ENCODE data around the gene MRI1. TPM values are rescaled to one million over a fixed set of nuclear protein-coding genes. Genes with fewer than 3 reads are reported as not detected.
"Not testable (repeated sequence)": the region's sequence is repeated elsewhere in the genome, so short reads cannot be mapped to it uniquely, and the experiment has no call there.

The MRI1 gene
- polyA plus RNA-seq, 3 donors from 2014 or later, result 6.5 to 16.9 TPM; not detected in 1

GRCh38 chr19:13766095-13766481 is 1.8 kb downstream of the MRI1 start:
- DNase-seq, result no peak
- peaks cover 4 to 11% (median 10%) of the 10 kb centered on the region in 3 donors for H3K36me3 Mint-ChIP-seq
- H3K27me3 Mint-ChIP-seq (ENCODE audit: low read depth in 3 of 3), result no peaks in the 10 kb centered on the region
- peaks cover 16 to 17% of the 10 kb centered on the region in 2 donors for H3K4me1 Mint-ChIP-seq
- H3K9me3 Mint-ChIP-seq, result no peaks in the 10 kb centered on the region
- peak overlapping the region in 2 of 6 donors; percentile 21 to 81 for H3K27ac Mint-ChIP-seq
- H3K4me3 Mint-ChIP-seq, result peak overlapping the region in 4 of 5 donors; percentile 18 to 87 (median 84)

- no peak for DNase-seq
- H3K4me3 Mint-ChIP-seq, result no peak overlapping the region
- H3K27ac Mint-ChIP-seq, result no peak overlapping the region
Measured at GRCh38 chr19:13768510-13768909, 4.2 kb downstream of the MRI1 start.

GRCh38 chr19:13770013-13770635 is 5.8 kb downstream of the MRI1 start:
- Mint-ChIP-seq H3K27me3 (ENCODE audit: low read depth in 3 of 3) (peaks cover 0 to 3% (median 3%) of the 10 kb centered on the region in 3 donors), H3K4me3 (no peak overlapping the region), H3K9me3 (no peaks in the 10 kb centered on the region), H3K4me1 (peaks cover 20 to 22% of the 10 kb centered on the region in 2 donors), H3K27ac (no peak overlapping the region), H3K36me3 (peaks cover 0 to 15% (median 6%) of the 10 kb centered on the region in 3 donors)
- DNase-seq, result no peak

More at GRCh38 chr19:13768510-13768909, 4.2 kb downstream of the MRI1 start:
- Mint-ChIP-seq H3K4me1 (peaks cover 11 to 17% of the 10 kb centered on the region in 2 donors), H3K27me3 (ENCODE audit: low read depth in 3 of 3) (no peaks in the 10 kb centered on the region), H3K36me3 (peaks cover 0 to 11% (median 6%) of the 10 kb centered on the region in 3 donors), H3K9me3 (no peaks in the 10 kb centered on the region)

GRCh38 chr19:13774217-13775191 is 10.2 kb downstream of the MRI1 start, which contains the start of gene C19orf53:
C19orf53 (plus strand) TSS chr19:13774456; CDS start chr19:13774478, 22 bp downstream.
- Mint-ChIP-seq H3K36me3 (peaks cover 4 to 25% (median 6%) of the 10 kb centered on the region in 3 donors), H3K4me3 (peak within 1 kb of the TSS; percentile 94 to 100 (median 98)), H3K4me1 (peaks cover 28% of the 10 kb centered on the region in 2 donors), H3K27ac (peak within 1 kb of the TSS; percentile 85 to 99 (median 96)), H3K9me3 (no peaks in the 10 kb centered on the region), H3K27me3 (ENCODE audit: low read depth in 3 of 3) (peaks cover 0 to 5% (median 5%) of the 10 kb centered on the region in 3 donors)
- DNase-seq, result peak; percentile 82 to 86 (median 83)

GRCh38 chr19:13778398-13778797 is 14.1 kb downstream of the MRI1 start:
- Mint-ChIP-seq H3K36me3 (peaks cover 3 to 17% (median 4%) of the 10 kb centered on the region in 3 donors), H3K4me1 (peaks cover 28% of the 10 kb centered on the region in 2 donors), H3K27ac (no peak overlapping the region), H3K27me3 (ENCODE audit: low read depth in 3 of 3) (peaks cover 4 to 9% (median 7%) of the 10 kb centered on the region in 3 donors), H3K9me3 (no peaks in the 10 kb centered on the region), H3K4me3 (no peak overlapping the region)
- DNase-seq, result no peak

GRCh38 chr19:13778847-13779246 is 14.5 kb downstream of the MRI1 start:
- Mint-ChIP-seq H3K9me3 (no peaks in the 10 kb centered on the region), H3K27ac (peak overlapping the region in 2 of 6 donors; percentile 53 to 59), H3K27me3 (ENCODE audit: low read depth in 3 of 3) (peaks cover 6 to 9% (median 7%) of the 10 kb centered on the region in 3 donors), H3K36me3 (peaks cover 3 to 17% (median 4%) of the 10 kb centered on the region in 3 donors), H3K4me3 (no peak overlapping the region), H3K4me1 (peaks cover 26 to 27% of the 10 kb centered on the region in 2 donors)
- no peak for DNase-seq

- not testable (repeated sequence) for H3K4me3 Mint-ChIP-seq; DNase-seq; H3K9me3 Mint-ChIP-seq; H3K27me3 Mint-ChIP-seq (ENCODE audit: low read depth in 3 of 3)
- Mint-ChIP-seq H3K27ac (peak overlapping the region in 1 of 6 donors; percentile 41), H3K4me1 (peaks cover 21% of the 10 kb centered on the region in 2 donors), H3K36me3 (peaks cover 3 to 14% (median 4%) of the 10 kb centered on the region in 3 donors)
Measured at GRCh38 chr19:13779794-13780193, 15.5 kb downstream of the MRI1 start.

GRCh38 chr19:13781547-13781946 is 17.2 kb downstream of the MRI1 start:
- DNase-seq, result no peak
- H3K27ac Mint-ChIP-seq, result no peak overlapping the region
- peaks cover 4 to 8% (median 6%) of the 10 kb centered on the region in 3 donors for H3K27me3 Mint-ChIP-seq (ENCODE audit: low read depth in 3 of 3)
- no peaks in the 10 kb centered on the region for H3K9me3 Mint-ChIP-seq
- H3K4me1 Mint-ChIP-seq, result peaks cover 12 to 13% of the 10 kb centered on the region in 2 donors
- H3K36me3 Mint-ChIP-seq, result peaks cover 2 to 12% (median 3%) of the 10 kb centered on the region in 3 donors
- H3K4me3 Mint-ChIP-seq, result no peak overlapping the region

GRCh38 chr19:13782537-13782936 is 18.2 kb downstream of the MRI1 start:
- Mint-ChIP-seq H3K4me1 (peaks cover 13% of the 10 kb centered on the region in 2 donors), H3K36me3 (peaks cover 0 to 9% (median 0%) of the 10 kb centered on the region in 3 donors), H3K27me3 (ENCODE audit: low read depth in 3 of 3) (peaks cover 7 to 9% (median 7%) of the 10 kb centered on the region in 3 donors), H3K4me3 (no peak overlapping the region), H3K9me3 (no peaks in the 10 kb centered on the region), H3K27ac (no peak overlapping the region)
- DNase-seq, result no peak

- DNase-seq, result no peak
- H3K27me3 Mint-ChIP-seq (ENCODE audit: low read depth in 3 of 3), result peaks cover 11 to 12% (median 11%) of the 10 kb centered on the region in 3 donors
- peaks cover 24 to 25% of the 10 kb centered on the region in 2 donors for H3K4me1 Mint-ChIP-seq
- no peak overlapping the region for H3K4me3 Mint-ChIP-seq
- H3K9me3 Mint-ChIP-seq, result no peaks in the 10 kb centered on the region
- H3K27ac Mint-ChIP-seq, result no peak overlapping the region
- peaks cover 0 to 6% (median 0%) of the 10 kb centered on the region in 3 donors for H3K36me3 Mint-ChIP-seq
Measured at GRCh38 chr19:13783565-13784500, 19.5 kb downstream of the MRI1 start.

- peak; percentile 67 to 74 (median 72) for DNase-seq
- H3K4me1 Mint-ChIP-seq, result peaks cover 31% of the 10 kb centered on the region in 2 donors
- H3K27me3 Mint-ChIP-seq (ENCODE audit: low read depth in 3 of 3), result peaks cover 14 to 15% (median 15%) of the 10 kb centered on the region in 3 donors
- H3K9me3 Mint-ChIP-seq, result no peaks in the 10 kb centered on the region
- peak overlapping the region; percentile 30 to 64 (median 60) for H3K4me3 Mint-ChIP-seq
- peak overlapping the region in 5 of 6 donors; percentile 42 to 78 (median 71) for H3K27ac Mint-ChIP-seq
- no peaks in the 10 kb centered on the region for H3K36me3 Mint-ChIP-seq
Measured at GRCh38 chr19:13784731-13785452, 20.6 kb downstream of the MRI1 start.

- Mint-ChIP-seq H3K9me3 (no peaks in the 10 kb centered on the region), H3K27me3 (ENCODE audit: low read depth in 3 of 3) (peaks cover 15 to 21% (median 20%) of the 10 kb centered on the region in 3 donors), H3K36me3 (no peaks in the 10 kb centered on the region), H3K4me3 (peak overlapping the region; percentile 68 to 96 (median 79)), H3K4me1 (peaks cover 42 to 45% of the 10 kb centered on the region in 2 donors), H3K27ac (peak overlapping the region; percentile 62 to 95 (median 92))
- peak; percentile 53 to 63 (median 59) for DNase-seq
Measured at GRCh38 chr19:13788991-13789390, 24.7 kb downstream of the MRI1 start.

Measured in immature natural killer cell (primary cell).